HUES6 (cell line): ENCODE data around the gene GPN2.
"Not testable (repeated sequence)": the region's sequence is repeated elsewhere in the genome, so short reads cannot be mapped to it uniquely, and the experiment has no call there.

Source experiments
- H3K27ac ChIP-seq: 2 replicates; pipeline ENCODE4 v1.7.0; 2013; ENCODE audit warnings: low read depth, mild to moderate bottlenecking, low read length, inconsistent platforms
- H3K27me3 ChIP-seq: 2 replicates; pipeline ENCODE4 v1.6.1; 2013; ENCODE audit warnings: low read length; ENCODE audit not compliant: control insufficient read depth, insufficient read depth
- H3K36me3 ChIP-seq: 2 replicates; pipeline ENCODE4 v1.6.1; 2013; ENCODE audit warnings: low read length; ENCODE audit not compliant: control insufficient read depth, insufficient read depth
- H3K4me1 ChIP-seq: 2 replicates; pipeline ENCODE4 v1.6.1; 2013; ENCODE audit warnings: low read length; ENCODE audit not compliant: control insufficient read depth, insufficient read depth
- H3K4me3 ChIP-seq: 2 replicates; pipeline ENCODE4 v1.5.1; 2013; ENCODE audit warnings: low read depth, low read length
- H3K9ac ChIP-seq: one replicate; pipeline ENCODE4 v1.6.1; 2013; ENCODE audit warnings: mild to moderate bottlenecking, low read length
- H3K9me3 ChIP-seq: 2 replicates; pipeline ENCODE4 v1.6.1; 2013; ENCODE audit warnings: low read depth, low read length; ENCODE audit not compliant: control insufficient read depth, insufficient read depth

The GPN2 gene

GRCh38 chr1:26900001-26900814 is 10.1 kb upstream of the GPN2 start, which contains the start of gene GPATCH3:
Gene GPATCH3 (minus strand): TSS chr1:26900467. CDS start chr1:26900442, 25 bp downstream.
- Histone ChIP-seq H3K27me3 (no peaks in the 10 kb centered on the region), H3K36me3 (peaks cover 20% of the 10 kb centered on the region), H3K9ac (peak within 1 kb of the TSS; percentile 92), H3K4me1 (peaks cover 8% of the 10 kb centered on the region), H3K4me3 (peak within 1 kb of the TSS; percentile 89), H3K27ac (peak within 1 kb of the TSS; percentile 77), H3K9me3 (no peaks in the 10 kb centered on the region)

DNA sequence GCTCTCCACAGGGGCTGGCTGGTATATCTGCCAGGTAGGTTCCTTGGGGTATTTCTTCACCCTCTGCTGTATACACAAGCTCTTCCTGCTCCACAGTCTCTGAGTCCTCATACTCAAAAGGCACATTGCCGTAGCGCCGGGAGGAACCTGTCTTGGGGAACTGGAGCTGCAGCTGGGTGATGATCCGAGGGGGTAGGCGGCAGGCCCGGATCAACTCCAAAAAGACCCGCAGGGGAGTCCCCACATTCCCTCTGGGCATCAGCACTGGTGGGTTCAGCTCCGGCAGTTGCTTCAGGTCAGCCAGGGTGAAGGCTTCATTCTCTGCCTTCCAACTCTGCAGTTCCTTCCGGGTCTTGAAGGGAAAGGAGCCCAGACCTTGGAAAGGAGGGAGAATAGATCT is 7.3 kb upstream of the GPN2 start:
- no peak overlapping the region for H3K27ac ChIP-seq
- H3K9ac ChIP-seq = no peak overlapping the region
- no peaks in the 10 kb centered on the region for H3K9me3 ChIP-seq
- peaks cover 42% of the 10 kb centered on the region for H3K36me3 ChIP-seq
- H3K4me1 ChIP-seq = peaks cover 8% of the 10 kb centered on the region
- H3K27me3 ChIP-seq = no peaks in the 10 kb centered on the region
- H3K4me3 ChIP-seq = no peak overlapping the region

- Histone ChIP-seq H3K9me3 (no peaks in the 10 kb centered on the region), H3K9ac (no peak overlapping the region), H3K36me3 (peaks cover 46% of the 10 kb centered on the region), H3K27me3 (no peaks in the 10 kb centered on the region), H3K27ac (no peak overlapping the region), H3K4me3 (no peak overlapping the region), H3K4me1 (peaks cover 6% of the 10 kb centered on the region)
These were observed 4.2 kb upstream of the GPN2 start for GRCh38 chr1:26894263-26894662.

- Histone ChIP-seq H3K27me3 (no peaks in the 10 kb centered on the region), H3K4me3 (peak overlapping the region; percentile 95), H3K9me3 (no peaks in the 10 kb centered on the region), H3K9ac (peak overlapping the region; percentile 89), H3K36me3 (peaks cover 54% of the 10 kb centered on the region), H3K27ac (peak overlapping the region; percentile 80), H3K4me1 (peaks cover 3% of the 10 kb centered on the region; the same call in 1 of the 2 replicates)
These were observed 349 bp upstream of the GPN2 start for GRCh38 chr1:26890467-26890796.

DNA sequence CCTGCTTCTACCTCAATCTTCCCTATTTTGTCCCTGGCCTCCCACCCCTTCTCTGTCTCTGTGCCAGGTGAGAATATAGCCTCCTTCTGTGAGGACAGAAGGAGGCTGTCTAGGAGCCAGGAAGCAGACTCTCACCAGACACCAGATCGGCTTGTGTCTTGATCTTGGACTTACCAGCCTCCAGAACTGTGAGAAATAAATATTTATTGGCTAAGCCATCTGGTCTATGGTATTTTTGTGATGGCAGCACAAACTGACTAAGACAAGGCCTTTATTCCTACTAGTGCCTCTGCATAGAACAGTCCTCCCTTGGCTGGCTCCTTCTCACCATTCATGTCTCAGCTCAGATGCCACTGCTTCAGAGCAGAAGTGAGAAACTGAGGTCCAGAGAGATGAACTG is 1.9 kb downstream of the GPN2 start:
- Histone ChIP-seq H3K36me3 (peaks cover 57% of the 10 kb centered on the region), H3K9me3 (no peaks in the 10 kb centered on the region), H3K4me1 (peaks cover 3% of the 10 kb centered on the region; the same call in 1 of the 2 replicates), H3K4me3 (no peak overlapping the region), H3K27ac (no peak overlapping the region), H3K27me3 (no peaks in the 10 kb centered on the region), H3K9ac (no peak overlapping the region)

- Histone ChIP-seq H3K4me3 (no peak overlapping the region), H3K27ac (no peak overlapping the region), H3K4me1 (peaks cover 3% of the 10 kb centered on the region; the same call in 1 of the 2 replicates), H3K36me3 (peaks cover 57% of the 10 kb centered on the region), H3K9ac (no peak overlapping the region), H3K9me3 (no peaks in the 10 kb centered on the region), H3K27me3 (no peaks in the 10 kb centered on the region)
These were observed 3.0 kb downstream of the GPN2 start for GRCh38 chr1:26887125-26887524.

GRCh38 chr1:26882696-26883463 is 7.2 kb downstream of the GPN2 start:
- H3K27ac ChIP-seq = no peak overlapping the region
- H3K4me3 ChIP-seq = no peak overlapping the region
- H3K36me3 ChIP-seq = peaks cover 74% of the 10 kb centered on the region
- H3K9me3 ChIP-seq = no peaks in the 10 kb centered on the region
- no peaks in the 10 kb centered on the region for H3K4me1 ChIP-seq
- H3K27me3 ChIP-seq = no peaks in the 10 kb centered on the region
- no peak overlapping the region for H3K9ac ChIP-seq

DNA sequence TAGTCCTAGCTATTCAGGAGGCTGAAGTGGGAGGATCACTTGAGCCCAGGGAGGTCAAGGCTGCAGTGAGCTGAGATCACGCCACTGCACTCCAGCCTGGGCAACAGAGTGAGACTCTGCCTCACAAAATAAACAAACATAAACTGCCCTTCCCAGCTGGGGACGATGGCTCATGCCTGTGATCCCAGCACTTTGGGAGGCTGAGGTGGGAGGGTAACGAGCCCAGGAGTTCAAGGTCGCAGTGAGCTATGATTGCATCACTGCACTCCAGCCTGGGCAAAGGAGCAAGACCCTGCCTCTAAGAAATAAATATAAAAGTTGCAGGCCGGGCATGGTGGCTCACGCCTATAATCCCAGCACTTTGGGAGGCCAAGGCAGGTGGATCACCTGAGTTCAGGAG is 8.5 kb downstream of the GPN2 start:
- peaks cover 78% of the 10 kb centered on the region for H3K36me3 ChIP-seq
- not testable (repeated sequence) for H3K27ac ChIP-seq, H3K27me3 ChIP-seq

DNA sequence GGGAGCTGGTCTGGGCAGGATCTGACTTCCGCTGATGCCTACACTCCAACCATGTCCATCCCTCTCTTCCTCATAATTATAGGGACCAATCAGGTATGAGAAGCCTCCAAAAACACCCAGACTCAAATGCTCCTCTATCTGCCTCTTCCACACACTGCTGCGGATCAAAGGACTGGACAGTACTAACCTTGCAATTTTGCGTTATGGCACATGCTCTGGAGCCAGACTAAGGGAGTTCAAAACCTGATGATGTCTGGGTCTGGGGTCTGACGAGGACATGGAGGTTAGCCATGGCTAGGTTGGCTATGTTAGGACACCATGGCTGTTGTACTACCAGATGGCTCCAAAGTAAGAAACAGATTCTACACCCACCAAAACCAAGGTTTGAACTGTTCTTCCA is 10.3 kb downstream of the GPN2 start:
- no peaks in the 10 kb centered on the region for H3K27me3 ChIP-seq
- H3K9me3 ChIP-seq = no peaks in the 10 kb centered on the region
- no peak overlapping the region for H3K9ac ChIP-seq
- no peak overlapping the region for H3K27ac ChIP-seq
- peaks cover 66% of the 10 kb centered on the region for H3K36me3 ChIP-seq
- no peak overlapping the region for H3K4me3 ChIP-seq
- 0 out of 2 replicates have a peak, but pooled peaks cover 5% of the 10 kb centered on the region for H3K4me1 ChIP-seq

More for the DNA sequence above, 8.5 kb downstream of the GPN2 start:
- H3K9ac ChIP-seq, H3K4me1 ChIP-seq, H3K9me3 ChIP-seq, H3K4me3 ChIP-seq: not testable (repeated sequence)

GRCh38 chr1:26877326-26877725 is 12.8 kb downstream of the GPN2 start:
- no peaks in the 10 kb centered on the region for H3K27me3 ChIP-seq
- H3K9ac ChIP-seq = no peak overlapping the region
- H3K27ac ChIP-seq = no peak overlapping the region
- no peak overlapping the region for H3K4me3 ChIP-seq
- H3K4me1 ChIP-seq = 0 out of 2 replicates have a peak, but pooled peaks cover 7% of the 10 kb centered on the region
- H3K9me3 ChIP-seq = no peaks in the 10 kb centered on the region
- H3K36me3 ChIP-seq = peaks cover 43% of the 10 kb centered on the region

GRCh38 chr1:26874896-26875295 is 15.2 kb downstream of the GPN2 start:
- H3K36me3 ChIP-seq = peaks cover 21% of the 10 kb centered on the region
- H3K27me3 ChIP-seq = no peaks in the 10 kb centered on the region
- peaks cover 7% of the 10 kb centered on the region; the same call in 1 of the 2 replicates for H3K4me1 ChIP-seq
- H3K27ac ChIP-seq = 0 out of 2 replicates have a peak overlapping the region, but pooled peaks have one; percentile 4
- H3K4me3 ChIP-seq = no peak overlapping the region
- peak overlapping the region; percentile 18 for H3K9ac ChIP-seq
- H3K9me3 ChIP-seq = no peaks in the 10 kb centered on the region
